Stromal cell of bone marrow (primary cell): ENCODE results near the gene EPS8.

ENCODE experiments used
- DNase-seq: peaks from one replicate; pipeline ENCODE4 v3.0.0-alpha.2; 2012; ENCODE audit warnings: low read depth

The EPS8 gene

DNA sequence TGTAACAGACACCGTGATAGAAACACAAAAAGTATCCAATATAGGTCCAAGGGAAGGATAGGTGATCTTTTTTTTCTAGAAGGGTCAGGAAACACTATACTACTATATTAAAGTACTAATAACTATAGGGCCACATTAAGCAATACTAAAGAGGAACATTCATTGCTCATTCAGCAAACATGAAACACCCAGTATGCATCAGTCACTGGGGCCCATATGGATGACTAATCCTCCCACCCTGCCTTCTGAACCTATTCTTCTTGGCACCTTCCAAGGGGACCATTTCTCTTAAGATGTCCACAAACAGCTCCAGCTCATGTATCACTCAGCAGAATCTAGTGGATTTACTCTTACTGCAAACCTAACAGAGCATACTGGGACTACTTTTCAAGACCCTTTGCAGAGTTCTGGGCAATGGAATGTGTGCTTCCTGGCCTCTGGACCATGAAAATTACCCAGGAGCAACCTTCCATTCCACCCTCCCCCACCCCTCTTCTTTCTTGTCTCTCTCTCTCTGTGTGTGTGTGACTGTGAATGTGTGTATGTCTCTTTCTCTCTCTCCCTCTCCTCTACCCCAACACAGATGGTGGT, 187.9 kb downstream of the EPS8 start:
- DNase-seq, result peak; percentile 70

DNA sequence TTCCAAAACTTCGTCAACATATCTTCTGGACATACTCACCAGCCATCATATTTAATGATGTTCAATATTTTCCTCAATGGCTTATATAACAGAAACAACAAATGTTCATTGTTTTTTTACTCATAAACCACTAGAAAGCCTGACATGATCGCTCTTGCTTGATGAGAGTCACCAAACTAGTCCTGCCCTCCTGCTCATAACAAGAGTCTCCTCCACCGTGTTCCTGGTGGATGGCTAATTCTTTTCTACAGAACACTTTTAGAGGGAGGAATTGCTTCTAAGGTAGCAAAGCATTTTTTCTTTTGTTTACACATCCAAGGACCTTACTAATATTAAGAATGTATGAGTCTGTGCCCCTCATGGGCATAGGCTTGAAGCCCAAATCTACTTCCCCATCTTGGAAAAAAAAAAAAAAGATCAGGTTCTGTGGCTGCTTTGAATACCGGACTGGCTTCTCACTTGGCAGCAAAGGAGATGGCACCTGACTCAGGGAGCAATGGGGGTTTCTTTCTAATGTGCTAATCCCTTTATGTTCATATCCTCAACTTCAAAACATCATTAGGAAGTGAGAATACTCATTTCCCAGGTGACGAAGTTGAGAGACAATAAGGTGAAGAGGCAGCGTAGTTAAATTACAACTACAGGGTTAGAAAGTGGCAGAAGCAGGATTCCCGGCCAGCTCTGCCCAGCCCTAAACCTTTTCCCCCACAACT, 188.8 kb downstream of the EPS8 start:
- DNase-seq, result no peak

DNA sequence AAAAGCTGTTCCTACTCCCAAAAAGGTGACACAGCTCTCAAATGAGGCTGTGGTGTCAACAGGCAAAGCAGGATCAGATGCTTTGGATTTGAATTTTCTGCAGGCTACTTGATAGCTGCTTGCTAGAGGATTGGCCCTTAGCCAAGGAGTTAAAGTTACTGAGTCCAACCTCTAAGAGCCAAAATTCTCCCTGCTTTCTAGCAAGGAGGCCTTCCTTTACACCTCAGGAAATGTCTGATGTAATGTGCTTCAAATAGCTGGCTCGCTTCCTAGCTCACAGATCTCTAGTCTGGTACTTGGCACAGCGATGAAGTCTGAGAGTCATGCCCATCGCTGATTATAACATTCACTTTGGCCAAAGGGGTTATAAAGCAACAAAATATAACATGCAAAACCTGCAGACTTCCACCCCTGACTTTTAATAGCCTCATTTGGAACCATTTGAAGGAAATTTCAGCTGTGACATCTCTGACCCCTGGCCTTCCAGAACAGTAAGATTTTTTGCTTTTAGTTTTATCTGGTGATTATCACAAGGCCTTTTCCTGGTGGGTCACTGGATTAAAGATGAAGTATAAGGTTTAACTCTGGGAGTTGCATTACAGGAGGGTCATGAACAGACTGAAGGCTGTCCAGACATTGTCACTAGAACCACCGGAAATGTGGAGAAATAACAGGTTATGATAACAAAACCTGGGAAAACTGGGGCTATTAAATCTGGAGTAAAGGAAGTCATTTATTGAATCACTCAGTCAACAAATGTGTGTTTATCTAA, 189.7 kb downstream of the EPS8 start:
- DNase-seq, result peak; percentile 63

DNA sequence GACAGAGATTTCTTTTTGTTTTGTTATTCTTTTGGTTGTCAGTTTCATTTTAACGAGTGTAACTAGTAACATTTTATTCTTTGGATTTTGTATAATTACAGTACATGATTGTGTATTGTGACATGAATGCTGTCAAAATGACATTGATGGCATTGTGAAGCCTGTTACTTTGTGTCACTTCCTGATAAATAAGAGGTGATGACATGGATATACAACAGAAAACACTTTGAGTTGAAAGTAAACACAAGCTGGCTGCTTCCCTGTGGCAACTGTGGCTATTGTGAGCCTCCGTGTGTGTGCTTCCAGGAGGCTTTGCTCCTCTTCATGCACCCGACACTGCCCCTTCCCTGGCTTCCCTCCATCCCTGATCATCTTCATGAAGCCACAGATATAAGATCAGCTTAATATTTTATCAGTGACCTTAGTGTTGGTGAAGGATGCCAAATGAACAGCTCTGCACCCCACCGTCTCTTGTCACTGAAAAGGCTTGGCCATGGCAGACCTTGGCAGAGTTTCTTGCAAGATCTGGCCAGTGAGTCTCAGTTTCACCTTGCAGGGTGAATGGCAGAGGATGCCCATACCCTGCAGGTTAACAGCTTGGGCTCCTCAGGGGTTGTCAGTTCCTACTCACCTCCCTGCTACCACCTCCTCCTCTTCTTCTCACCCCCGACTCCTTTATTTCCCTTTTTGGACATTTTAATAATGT, 191.9 kb downstream of the EPS8 start:
- DNase-seq, result no peak

DNA sequence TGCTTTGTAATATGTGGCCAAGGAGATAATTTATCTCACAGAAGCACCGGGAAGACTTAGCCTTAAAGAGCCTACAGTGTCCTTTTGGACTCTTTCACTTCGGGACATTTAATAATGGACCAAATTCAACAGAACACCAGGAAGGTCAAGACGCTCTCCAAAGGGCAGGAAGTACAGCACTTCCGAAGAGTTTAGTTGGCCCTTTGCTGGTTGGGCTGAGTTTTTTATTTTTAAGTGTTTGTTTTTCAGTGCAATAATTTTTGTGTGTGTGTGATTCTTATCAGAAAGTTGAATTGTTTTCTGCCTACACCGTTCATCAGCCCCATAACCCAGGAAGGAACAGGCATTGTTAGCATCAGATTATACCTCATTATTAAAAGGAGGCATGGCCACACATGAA, 193.0 kb downstream of the EPS8 start:
- no peak for DNase-seq

DNA sequence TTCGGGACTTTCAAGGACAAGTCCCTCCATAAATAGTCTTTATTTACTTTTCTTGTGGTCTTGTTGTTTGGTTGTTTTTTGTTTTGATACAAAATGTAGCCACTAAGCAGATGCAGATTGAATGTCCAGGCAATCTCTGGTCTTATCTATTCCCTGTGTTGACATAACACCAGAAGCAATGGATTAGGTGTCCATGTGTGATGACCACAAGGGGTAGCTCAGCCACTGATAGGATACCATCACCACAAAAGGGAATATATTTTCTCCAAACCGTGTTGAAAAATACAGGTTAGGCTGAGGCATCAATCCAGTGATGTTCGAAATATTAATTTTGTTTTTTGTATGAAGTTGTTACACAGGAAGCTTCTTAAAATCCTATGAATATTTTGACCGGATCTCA, 196.3 kb downstream of the EPS8 start:
- no peak for DNase-seq

DNA sequence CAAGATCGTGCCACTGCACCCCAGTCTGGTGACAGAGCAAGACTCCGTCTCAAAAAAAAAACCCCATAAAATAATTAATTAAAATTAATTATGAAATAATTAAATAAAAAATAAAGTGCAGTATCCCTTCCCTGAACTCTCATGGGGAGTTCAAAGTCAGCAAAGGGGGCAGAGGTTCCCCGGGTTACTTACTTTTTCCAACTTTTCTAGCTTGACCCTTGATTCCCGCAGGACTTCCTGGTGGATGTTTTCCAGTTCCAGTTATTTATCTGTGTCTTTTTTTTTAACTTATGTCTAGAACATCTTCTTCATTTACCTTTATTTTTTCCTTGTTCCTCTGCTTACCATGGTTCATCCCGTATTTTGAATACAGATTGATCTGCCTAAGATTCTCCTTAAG, 197.4 kb downstream of the EPS8 start:
- no peak for DNase-seq

DNA sequence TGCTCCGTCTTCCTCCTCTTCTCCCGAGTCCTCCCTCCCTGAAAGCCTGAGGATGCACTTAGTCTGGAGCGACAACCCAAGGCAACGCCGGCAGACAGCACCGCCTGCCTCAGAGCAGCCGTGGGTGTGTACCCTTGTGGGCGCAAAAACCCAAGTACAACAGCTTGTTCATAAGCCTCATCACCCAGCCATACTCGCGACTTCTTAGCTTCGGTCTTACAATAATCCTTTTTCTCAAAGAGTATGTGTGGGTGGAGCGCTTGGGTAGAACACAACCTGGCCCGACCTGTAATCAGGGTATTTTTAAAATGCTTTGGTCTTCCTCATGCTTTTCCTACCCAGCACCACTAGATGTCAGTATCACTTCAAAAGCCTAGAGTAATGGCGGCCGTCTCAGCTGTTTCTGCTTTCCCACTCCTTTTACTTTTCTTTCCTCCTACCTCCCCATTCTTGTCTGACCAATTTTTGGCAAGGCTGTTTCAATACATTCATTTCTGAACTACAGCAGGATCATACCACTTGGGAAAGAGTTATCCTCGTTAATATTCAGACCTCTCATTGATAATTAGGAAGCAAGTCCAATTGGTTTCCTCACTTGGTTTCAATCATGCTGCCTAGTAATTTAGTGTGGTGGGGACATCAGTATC, 198.9 kb downstream of the EPS8 start:
- DNase-seq, result no peak

DNA sequence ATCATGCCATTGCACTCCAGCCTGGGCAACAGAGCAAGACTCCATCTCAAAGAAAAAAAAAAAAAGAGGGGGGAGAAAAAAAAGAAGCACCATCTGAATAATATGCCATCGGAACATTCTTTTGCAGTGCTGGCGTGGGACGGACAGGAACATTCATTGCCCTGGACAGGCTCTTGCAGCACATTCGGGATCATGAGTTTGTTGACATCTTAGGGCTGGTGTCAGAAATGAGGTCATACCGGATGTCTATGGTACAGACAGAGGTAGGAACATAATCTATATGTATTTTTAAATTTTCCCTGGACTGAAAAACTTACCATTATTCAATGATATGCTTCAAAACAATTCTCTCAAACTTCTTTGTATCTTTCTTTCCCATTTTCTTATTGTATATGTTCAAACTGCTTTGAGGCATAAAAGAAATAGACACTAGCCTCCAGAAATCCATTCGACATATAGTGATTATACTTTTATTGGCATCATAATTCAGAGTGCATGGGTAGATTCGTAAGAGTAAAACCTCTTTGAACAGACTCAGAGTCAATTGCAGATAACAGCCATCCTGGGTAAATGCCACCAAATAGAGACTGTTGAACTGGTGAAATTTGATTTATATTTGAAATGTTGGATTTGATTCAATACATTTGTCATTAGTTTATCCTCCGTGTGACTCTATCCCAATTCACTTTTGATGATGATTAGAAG, 199.7 kb downstream of the EPS8 start:
- no peak for DNase-seq

DNA sequence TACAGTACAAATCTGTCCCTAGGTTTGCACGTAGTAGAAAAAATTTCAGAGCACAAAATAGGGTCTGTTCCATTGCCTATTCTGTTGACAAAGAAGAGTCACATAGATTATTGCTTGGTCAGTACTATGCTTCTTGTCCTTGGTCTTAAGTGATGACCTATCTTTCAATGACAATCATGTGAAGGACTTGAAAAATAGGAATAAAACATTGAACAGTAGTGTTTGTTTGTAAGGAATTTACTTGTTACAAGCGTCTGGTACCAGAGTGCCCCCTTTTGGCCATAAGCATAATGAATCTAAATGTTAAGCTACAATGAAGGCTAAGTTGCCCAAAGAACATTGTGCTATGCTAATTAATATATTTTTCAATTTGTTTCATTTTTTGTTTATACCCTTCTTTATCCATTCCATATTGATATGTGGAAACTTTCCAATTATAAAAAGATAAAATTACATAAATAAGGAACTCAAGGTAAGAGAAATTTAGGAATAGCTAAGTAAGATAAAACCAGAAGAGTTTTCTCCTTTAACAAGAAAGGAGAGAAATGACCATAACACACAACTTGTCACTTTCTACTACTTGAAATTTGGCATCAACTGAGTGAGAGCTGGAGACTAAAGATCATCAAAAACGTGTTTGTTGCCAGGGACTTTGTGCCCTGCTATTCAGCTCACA, 204.7 kb downstream of the EPS8 start:
- DNase-seq, result peak; percentile 54

DNA sequence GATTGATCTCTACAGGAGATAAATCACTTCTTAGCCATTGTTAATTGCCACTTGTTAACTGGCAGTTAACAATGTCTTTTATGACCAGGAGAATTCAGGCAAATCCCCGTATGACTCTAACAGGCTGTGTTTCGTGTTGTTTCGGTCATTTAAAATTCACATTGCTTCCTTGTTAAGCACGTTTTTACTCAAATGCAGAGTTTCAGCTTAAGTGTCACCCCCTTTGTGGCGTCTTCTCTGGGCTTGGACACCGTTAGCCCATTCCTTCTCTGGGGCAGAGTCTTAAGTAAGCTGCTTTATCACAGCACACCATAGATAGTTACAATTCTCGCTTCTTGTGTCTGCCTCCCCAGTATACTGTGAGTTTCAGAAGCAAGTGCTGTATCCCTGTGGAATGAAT, 205.4 kb downstream of the EPS8 start:
- no peak for DNase-seq

DNA sequence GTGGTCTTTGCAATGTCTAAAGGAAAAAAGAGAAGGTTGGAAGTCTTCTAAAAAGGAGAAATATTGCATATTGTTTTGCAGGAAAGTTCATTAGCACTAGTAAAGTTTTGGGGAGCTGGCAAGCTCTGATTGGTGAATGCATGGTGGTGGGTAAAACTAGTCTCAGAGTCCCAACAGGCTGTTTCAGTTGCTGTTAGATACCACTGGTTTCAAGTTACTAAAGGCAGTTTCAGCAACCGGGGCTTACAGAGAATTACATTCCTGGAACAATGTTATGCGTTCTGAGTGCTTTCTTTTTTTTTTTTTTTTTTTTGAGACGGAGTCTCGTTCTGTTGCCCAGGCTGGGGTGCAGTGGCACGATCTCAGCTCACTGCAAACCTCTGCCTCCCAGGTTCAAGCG, 208.2 kb downstream of the EPS8 start:
- DNase-seq, result no peak

DNA sequence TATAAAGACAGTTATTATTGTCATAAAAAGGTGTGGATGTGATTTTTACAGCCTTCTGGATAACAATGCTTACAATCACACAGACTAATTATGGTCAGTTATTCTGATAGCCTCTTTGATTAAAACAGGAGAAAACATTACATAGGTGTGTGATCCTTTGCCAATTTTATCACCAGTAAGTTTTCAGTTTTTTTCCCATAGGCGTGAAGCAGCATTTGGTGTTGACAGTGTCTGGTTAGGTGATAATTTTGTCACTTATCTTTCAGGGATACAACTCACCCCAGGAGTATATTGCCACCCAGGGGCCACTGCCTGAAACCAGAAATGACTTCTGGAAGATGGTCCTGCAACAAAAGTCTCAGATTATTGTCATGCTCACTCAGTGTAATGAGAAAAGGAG, 208.8 kb downstream of the EPS8 start:
- no peak for DNase-seq

DNA sequence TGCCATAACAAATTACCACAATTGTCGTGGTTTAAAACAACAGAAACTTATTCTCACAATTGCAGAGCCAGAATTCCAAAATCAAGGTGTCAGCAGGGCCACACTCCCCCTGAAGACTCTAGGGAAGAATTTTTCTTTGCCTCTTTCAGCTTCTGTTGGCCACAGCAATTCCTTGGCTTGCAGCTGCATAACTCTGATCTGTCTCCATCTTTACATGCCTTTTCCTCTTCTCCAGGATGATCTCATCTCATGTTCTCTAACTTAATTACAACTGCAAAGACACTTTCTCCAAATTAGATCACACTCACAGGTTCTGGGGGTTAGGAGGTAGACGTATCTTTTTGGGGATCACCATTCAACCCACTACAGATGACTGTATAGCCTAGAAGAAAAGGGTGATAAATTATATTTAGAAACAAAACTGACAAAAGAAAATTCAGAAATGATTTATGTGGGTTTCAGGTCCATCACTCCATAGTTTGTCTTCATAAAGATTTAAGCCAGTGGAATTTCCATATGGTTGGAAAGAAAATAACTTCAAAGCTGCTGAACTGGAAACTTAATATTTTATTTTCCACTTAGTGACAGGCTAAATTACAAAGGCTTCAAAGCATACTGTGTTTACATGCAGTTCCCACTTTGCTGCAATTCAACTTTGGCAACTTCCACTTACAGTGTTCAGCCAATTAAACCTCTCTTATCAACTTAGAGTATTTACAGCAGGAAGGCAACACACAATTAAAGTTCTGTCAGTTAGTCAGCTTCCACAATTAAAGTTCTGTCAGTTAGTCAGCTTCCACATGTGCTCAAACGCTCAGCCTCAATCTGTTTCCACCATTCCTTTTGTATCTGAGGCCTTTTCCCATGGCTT, 213.3 kb downstream of the EPS8 start:
- no peak for DNase-seq

DNA sequence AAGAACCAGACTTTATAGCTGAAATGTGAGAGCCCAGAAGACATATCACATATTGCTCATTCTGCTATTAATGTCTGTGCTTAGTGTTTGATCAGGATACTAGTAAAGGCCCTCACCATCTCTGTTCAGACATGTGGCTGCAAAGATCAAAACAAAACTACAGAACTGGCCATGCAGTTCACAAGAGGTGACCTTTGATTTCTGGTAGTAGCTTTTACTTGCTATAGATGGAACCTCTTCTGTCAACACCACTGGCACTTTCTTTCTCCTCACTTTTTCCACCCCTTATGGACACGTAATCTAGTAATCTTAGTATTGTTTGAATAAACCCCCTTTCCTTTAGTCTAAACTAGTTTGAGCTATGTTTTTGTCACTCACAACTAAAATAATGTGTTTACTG, 214.8 kb downstream of the EPS8 start:
- no peak for DNase-seq
